ENCODE data around the gene RBM46.
A peak's percentile ranks its signal among the peaks of the same experiment; 100 is the strongest.

The RBM46 gene

DNA sequence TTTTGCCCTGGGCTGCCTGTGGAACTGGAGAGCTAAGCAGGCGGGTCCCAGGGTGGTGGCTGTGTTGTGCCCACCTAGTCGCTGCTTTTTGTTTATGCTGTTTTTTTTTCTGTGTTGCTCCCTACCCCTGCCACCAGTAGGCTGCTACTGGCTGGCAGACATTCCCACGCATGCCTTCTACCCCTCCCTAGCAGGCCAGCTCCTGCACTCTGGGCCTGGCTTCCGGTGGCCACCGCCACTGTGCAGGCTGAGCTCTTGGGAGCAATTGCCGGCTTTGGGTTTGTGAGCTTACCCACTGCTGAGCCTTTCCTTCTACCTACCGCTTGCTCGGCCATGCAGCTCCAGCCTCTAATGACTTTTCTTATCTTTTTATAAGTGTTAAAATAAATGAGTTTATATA, 57.6 kb downstream of the RBM46 start:
- no peak for TF ChIP-seq CTCF (IDR thresholded peaks at IDR 0.05)

- TF ChIP-seq CTCF (IDR thresholded peaks at IDR 0.05) = peak; percentile 36; the same call in 1 of the 2 replicates
Observed at GRCh38 chr4:154854362-154854761, 73.3 kb downstream of the RBM46 start.

DNA sequence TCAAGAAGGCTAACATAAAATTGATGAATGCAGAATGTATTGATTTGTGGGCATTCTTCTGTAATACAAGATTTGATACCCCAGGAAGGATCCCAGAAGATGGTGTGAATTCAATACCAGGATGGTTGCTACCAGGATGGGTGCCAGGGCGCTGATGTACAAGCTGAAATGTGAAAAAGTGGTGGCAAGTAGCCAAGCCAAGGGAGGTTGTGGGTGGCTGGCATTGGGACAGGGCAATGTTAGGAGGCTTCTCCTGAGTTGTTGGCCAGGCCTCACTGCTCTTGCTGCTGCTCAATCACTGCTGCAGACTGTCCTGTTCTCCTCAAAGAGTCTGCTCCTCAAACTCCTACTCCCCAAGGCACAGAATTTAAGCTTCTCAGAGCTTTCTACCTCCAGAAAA, 77.1 kb downstream of the RBM46 start:
- no peak for TF ChIP-seq CTCF (IDR thresholded peaks at IDR 0.05)

- TF ChIP-seq CTCF (IDR thresholded peaks at IDR 0.05) = no peak
Observed at GRCh38 chr4:154868414-154869194, 87.5 kb downstream of the RBM46 start.

DNA sequence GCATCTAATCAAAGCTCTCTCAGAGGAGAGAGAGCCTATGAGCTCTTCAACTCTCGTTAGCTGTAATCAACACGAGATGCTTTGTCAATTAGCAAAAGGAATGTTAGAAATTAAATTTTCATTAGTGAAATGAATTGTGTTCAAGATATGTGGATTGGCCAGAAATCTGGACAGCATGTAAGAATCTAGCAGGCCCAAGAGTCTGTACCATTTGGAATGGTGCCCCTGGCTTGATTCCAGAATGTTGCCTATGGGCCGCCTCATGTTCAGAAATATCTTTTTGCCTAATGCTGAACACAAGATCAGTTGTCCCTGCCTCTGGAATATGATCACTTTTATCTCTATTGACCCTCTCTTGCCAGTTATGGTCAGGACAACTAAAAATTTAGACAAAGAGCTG, 88.2 kb downstream of the RBM46 start:
- TF ChIP-seq CTCF (IDR thresholded peaks at IDR 0.05) = no peak

GRCh38 chr4:154872198-154872597, 91.1 kb downstream of the RBM46 start:
- TF ChIP-seq CTCF (IDR thresholded peaks at IDR 0.05) = no peak

- TF ChIP-seq CTCF (IDR thresholded peaks at IDR 0.05) = no peak
Observed at GRCh38 chr4:154877110-154877760, 96.2 kb downstream of the RBM46 start.

All from LNCAP (cell line).